ENCODE measurements around the gene PAH.
A peak's percentile ranks its signal among the peaks of the same experiment; 100 is the strongest.

The PAH gene

GRCh38 chr12:102824218-102824835 lies 92.7 kb downstream of the PAH start:
- Histone ChIP-seq H3K4me1 (ENCODE audit: control insufficient read depth, insufficient read depth, low read length) (no peaks in the 10 kb centered on the region), H3K9me3 (ENCODE audit: control insufficient read depth, insufficient read depth, low read depth, low read length) (no peaks in the 10 kb centered on the region), H3K27ac (ENCODE audit: extremely low read depth, low read depth, low read length) (no peak overlapping the region), H3K36me3 (ENCODE audit: control insufficient read depth in 2 of 2, insufficient read depth in 1 of 2, low read length in 2 of 2) (no peaks in the 10 kb centered on the region), H3K4me3 (ENCODE audit: low read depth, low read length) (no peak overlapping the region)
- TF ChIP-seq ZNF114 (tag by site-specific recombination; IDR thresholded peaks at IDR 0.05) (no peak), REST (tag by site-specific recombination; IDR thresholded peaks at IDR 0.05) (peak; percentile 94), ZNF416 (tag by site-specific recombination; IDR thresholded peaks at IDR 0.05) (no peak), ZNF707 (tag by site-specific recombination; IDR thresholded peaks at IDR 0.05) (no peak), ZFP37 (tag by site-specific recombination; IDR thresholded peaks at IDR 0.05) (no peak)
- CTCF ChIA-PET: interaction anchor here (0.6 to 1.2 kb wide), 2 partner anchors 13 to 53 kb away, joined by 3 to 4 read pairs; no protein-coding TSS in a partner anchor
- POLR2A ChIA-PET: no interaction called here

GRCh38 chr12:102821149-102821548 lies 95.9 kb downstream of the PAH start:
- CTCF ChIA-PET: interaction anchor here (0.8 kb wide), 1 partner anchor 10 kb away, joined by 4 read pairs; no protein-coding TSS in a partner anchor
- POLR2A ChIA-PET: no interaction called here

GRCh38 chr12:102816816-102817434 lies 100.1 kb downstream of the PAH start:
- Histone ChIP-seq H3K4me3 (ENCODE audit: low read depth, low read length) (no peak overlapping the region), H3K27ac (ENCODE audit: extremely low read depth, low read depth, low read length) (no peak overlapping the region), H3K36me3 (ENCODE audit: control insufficient read depth in 2 of 2, insufficient read depth in 1 of 2, low read length in 2 of 2) (no peaks in the 10 kb centered on the region), H3K9me3 (ENCODE audit: control insufficient read depth, insufficient read depth, low read depth, low read length) (no peaks in the 10 kb centered on the region), H3K4me1 (ENCODE audit: control insufficient read depth, insufficient read depth, low read length) (no peaks in the 10 kb centered on the region)
- POLR2A ChIA-PET: no interaction called here
- TF ChIP-seq ZFP3 (tag by site-specific recombination; IDR thresholded peaks at IDR 0.05; ENCODE audit: low read depth) (no peak), ZNF660 (tag by site-specific recombination; IDR thresholded peaks at IDR 0.05) (0 out of 2 replicates have a peak, but pooled peaks have one; percentile 54), ZNF133 (tag by site-specific recombination; IDR thresholded peaks at IDR 0.05) (no peak), ZNF654 (tag by site-specific recombination; IDR thresholded peaks at IDR 0.05; ENCODE audit: low read depth) (peak; percentile 21; the same call in 1 of the 2 replicates)
- CTCF ChIA-PET: interaction anchor here (0.6 to 1.6 kb wide), 16 partner anchors 10 to 1612 kb away, joined by 3 to 6 read pairs (median 3); no protein-coding TSS in a partner anchor

More at GRCh38 chr12:102821149-102821548, 95.9 kb downstream of the PAH start:
- no peak for TF ChIP-seq ZNF830 (tag by site-specific recombination; IDR thresholded peaks at IDR 0.05; ENCODE audit: low read depth)
- TF ChIP-seq, protein P1, sequence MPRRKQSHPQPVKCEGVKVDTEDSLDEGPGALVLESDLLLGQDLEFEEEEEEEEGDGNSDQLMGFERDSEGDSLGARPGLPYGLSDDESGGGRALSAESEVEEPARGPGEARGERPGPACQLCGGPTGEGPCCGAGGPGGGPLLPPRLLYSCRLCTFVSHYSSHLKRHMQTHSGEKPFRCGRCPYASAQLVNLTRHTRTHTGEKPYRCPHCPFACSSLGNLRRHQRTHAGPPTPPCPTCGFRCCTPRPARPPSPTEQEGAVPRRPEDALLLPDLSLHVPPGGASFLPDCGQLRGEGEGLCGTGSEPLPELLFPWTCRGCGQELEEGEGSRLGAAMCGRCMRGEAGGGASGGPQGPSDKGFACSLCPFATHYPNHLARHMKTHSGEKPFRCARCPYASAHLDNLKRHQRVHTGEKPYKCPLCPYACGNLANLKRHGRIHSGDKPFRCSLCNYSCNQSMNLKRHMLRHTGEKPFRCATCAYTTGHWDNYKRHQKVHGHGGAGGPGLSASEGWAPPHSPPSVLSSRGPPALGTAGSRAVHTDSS (tag by site-specific recombination; IDR thresholded peaks at IDR 0.05): peak; percentile 76
- no peaks in the 10 kb centered on the region for H3K4me1 ChIP-seq (ENCODE audit: control insufficient read depth, insufficient read depth, low read length)
- H3K27ac ChIP-seq (ENCODE audit: extremely low read depth, low read depth, low read length): no peak overlapping the region
- no peak overlapping the region for H3K4me3 ChIP-seq (ENCODE audit: low read depth, low read length)
- H3K9me3 ChIP-seq (ENCODE audit: control insufficient read depth, insufficient read depth, low read depth, low read length): no peaks in the 10 kb centered on the region
- no peaks in the 10 kb centered on the region for H3K36me3 ChIP-seq (ENCODE audit: control insufficient read depth in 2 of 2, insufficient read depth in 1 of 2, low read length in 2 of 2)
